Stimulated activated CD8-positive, alpha-beta memory T cell treated with anti-CD3 and anti-CD28 coated beads, Interleukin-4, amount 100 ng/mL, for 48 hours (primary cell): ENCODE data around the gene FAM81A.
A peak's percentile ranks its signal among the peaks of the same experiment; 100 is the strongest.
"Not testable (repeated sequence)": the region's sequence is repeated elsewhere in the genome, so short reads cannot be mapped to it uniquely, and the experiment has no call there.

Experiments
- DNase-seq: peaks from one replicate; pipeline ENCODE4 v3.0.0-alpha.2; 2020

FAM81A gene

DNA sequence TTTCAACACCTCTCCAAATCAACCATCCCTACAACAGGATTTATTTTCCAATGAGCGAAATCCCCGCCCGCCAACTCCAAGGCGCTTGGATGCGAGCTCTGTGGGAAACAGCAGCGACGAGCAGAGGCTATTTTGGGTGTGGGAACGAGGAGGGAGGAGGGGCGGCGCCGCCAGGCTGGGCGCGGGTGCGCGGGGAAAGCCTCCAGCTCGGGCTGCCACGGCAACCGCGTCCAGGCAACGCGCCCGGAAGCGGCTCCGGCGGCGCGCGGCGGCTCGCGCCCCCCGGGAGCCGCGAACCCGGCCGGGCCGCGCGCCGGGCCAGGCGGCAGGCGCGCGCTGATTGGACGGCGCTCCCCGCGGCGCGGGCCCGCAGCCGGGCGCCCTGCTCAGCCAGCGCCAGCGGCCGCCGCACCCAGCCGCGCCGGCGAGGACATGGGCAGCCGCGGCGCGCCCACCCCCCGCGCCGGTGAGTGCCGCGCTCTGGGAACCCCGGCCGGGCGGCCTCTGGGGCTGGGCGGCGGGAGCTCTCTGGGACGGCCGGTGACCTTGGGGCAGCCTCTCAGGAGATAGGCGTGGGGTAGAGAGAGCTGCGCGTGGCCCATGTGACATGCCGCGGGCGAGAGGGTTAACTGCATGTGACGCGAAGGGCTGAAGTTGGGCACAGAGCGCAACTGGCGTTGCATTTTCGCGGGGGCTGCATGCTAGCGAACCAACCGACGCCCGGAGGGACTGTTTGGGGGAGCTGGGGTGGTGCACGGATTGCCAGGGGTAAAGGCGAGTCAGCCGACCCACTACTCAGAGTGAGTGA, at the start of gene FAM81A:
Gene FAM81A, plus strand, starts transcription at position 370 of the 808 bp plus-strand sequence. CDS start 20,441 bp downstream, outside the sequence.
- peak; percentile 55 for DNase-seq

DNA sequence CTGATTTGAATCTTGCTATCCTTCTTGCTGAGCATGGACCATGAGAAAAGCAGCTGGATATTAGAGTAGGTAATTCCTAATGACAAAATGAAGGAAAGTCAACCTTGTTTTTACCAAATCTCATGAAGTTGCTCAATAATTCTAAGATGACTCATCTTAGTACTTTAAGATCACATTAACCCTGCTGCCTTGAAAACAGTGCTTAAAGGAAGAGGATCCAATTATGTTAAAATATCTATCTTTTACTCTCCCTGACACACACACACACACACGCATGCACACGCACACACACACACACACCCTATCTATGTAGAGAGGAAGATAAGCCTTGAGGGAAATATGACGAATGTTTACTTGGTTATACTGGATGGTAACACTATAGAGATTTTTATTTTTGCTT, 49.3 kb upstream of the FAM81A start:
- no peak for DNase-seq

DNA sequence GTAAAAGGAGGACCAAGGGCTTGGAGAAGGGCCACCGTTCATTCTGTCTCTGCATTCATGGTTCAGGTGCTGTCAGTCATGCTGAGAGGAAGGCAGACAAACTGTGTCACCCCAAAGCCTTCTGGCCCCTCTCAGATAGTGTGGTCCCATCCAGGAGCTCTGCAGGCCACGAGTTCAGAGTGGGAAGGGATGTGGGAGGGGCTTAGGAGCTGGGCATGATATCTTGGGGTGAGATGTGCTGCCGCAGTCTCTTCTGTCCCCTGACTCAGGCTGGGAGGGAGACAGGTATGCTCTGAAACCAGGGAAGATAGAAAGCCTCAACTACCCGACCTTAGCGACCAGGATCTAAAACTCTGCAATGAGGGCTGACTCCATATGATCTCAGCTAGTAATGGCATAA, 45.7 kb upstream of the FAM81A start:
- DNase-seq = no peak

DNA sequence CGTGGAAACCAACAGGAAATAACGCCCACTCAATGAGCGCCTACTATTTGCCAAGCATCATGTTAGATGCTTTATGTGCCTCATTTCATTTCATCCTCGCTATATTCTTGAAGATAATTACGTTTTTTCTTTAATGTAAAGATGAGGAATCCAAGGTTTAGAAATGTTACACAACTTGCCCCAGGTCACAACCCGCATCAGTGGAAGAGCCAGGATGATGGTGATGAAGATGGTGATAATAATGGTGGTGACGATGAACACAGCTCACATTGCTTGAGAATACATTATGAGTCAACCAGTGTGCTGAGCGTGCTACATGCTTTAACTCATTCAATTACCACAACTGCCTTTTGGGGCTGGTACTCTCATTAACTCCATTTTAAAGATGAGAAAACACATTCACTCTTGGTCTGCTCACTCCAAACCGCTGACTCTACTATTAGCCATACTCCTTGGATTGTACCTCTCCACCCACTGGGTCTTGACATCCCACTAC, 43.8 kb upstream of the FAM81A start:
- no peak for DNase-seq

DNA sequence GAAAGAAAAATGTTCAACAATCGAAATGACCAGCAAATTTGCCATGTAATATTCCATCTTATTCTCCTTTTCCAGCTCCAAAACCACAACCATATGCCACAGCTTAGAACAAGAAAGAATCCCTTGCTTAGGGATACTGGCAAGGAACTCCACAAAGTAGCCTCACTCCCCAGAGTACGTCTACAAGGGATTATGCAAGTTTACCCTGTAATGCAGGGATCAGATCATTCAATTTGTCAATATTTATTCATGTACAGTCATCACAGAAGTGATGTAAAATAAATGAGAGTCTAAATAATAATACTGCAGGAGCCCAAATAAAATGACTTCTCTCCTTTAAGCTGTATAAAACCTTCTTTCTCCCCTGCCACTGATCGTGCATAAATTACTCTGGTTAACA, 41.8 kb upstream of the FAM81A start:
- no peak for DNase-seq

- no peak for DNase-seq
Measured at GRCh38 chr15:59396679-59397078, 41.3 kb upstream of the FAM81A start.

GRCh38 chr15:59398220-59398619, 39.8 kb upstream of the FAM81A start:
- no peak for DNase-seq

DNA sequence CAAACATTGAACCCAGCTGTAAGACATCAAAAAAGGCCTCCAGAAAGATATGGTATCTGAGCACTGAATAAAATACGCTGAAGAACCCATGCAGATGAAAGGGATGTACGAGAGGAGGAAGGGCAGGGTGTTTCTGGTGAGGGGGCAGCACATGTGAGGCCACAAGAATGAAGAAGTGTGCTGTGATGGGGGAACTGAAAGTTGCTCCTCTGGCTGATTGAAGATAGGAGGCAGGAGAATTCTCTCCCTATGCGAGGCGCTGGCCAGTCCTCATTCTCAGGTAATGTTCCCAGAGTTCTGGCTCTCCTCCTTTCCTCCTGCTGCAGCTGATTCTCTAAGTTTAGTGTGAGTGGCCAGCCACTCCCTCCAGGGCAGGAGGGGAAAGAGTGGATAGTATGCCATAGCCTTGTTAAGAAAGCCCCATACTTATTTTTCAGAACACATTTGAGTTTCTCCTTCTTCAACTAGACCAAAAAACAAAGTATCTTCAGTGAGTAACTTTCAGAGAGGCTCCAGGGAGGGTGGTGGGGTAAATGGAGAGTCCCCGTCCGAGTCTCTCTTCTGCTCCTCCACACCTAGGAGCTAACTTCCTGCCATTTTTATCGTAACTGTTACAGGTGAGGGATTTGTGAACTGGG, 38.4 kb upstream of the FAM81A start:
- DNase-seq = no peak

- no peak for DNase-seq
Measured at GRCh38 chr15:59400103-59400813, 37.7 kb upstream of the FAM81A start.

- not testable (repeated sequence) for DNase-seq
Measured at GRCh38 chr15:59401051-59401823, 36.7 kb upstream of the FAM81A start.

- no peak for DNase-seq
Measured at GRCh38 chr15:59401824-59402569, 36.0 kb upstream of the FAM81A start.

DNA sequence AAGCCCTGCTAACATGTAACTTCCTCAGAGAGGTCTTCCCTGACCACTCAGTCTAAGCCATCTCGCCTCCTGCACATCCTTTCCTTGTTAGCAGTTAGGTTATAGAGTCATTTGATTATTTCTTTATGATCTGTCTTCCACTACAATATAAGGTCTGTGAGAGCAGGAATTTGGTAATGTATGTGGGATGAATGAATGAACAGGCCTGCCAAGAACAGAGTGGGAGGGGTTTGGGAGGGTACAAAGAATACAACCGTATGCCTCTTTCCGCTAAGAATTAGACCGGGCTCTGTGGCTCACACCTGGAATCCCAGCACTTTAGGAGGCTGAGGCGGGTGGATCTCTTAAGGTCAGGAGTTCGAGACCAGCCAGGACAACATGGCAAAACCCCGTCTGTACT, 32.9 kb upstream of the FAM81A start:
- no peak for DNase-seq

DNA sequence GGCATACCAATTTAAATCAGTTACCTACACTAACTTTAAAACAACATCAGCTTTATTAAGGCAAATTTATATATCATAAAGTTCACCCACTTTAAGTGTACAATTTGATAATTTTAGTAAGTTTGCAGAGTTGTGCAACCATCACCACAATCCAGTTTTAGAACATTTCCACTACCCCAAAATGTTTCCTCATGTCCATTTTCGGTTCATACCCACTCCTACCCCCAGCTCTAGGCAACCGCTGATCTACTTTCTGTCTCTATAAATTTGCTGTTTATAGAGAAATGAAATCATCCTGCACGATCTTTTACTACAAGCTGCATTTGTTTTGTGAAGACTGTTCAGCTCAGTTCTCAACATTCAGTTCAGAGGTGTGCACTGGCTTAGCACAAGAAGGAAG, 31.5 kb upstream of the FAM81A start:
- no peak for DNase-seq

- no peak for DNase-seq
Measured at GRCh38 chr15:59407946-59408345, 30.0 kb upstream of the FAM81A start.

DNA sequence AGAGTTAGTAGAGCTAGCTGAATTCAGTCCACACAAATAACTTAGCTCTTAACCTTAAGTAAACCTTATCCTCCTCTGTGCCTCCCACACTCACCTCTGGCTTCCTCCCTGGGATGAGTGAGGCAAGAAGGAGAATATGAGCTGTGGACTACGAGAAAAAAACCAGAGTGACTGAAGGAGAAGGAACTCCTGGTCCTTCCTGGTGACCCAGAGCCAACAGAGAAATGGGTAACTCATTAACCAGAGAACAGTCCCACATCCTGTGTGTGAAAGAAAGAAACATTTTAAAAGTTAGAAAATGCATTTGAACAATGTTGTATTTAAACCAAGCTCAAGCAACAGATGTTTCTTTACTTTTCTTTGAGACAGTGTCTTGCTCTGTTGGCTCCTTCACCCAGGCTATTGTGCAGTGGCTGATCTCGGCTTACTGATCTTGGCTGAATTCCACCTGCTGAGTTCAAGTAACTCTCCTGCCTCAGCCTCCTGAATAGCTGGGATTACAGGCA, 27.5 kb upstream of the FAM81A start:
- DNase-seq = no peak

DNA sequence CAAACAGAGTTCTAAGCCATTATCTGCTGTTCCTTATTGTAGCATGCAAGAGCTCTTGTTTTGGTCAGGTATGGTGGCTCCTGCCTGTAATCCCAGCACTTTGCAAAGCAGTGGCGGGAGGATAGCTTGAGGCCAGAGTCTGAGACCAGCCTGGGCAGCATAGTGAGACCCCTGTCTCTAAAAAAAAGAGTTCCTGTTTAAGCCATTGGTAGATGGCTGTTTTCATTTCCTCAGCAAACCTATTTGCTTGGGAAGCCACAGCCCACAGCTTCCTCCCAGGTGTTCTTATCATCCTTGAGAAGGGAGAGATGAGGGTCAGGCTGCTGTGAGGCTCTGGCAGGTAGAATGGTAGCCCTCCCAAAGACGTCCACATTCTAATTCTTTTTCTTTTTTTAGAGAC, 24.4 kb upstream of the FAM81A start:
- no peak for DNase-seq

- no peak for DNase-seq
Measured at GRCh38 chr15:59416816-59417215, 21.2 kb upstream of the FAM81A start.

GRCh38 chr15:59419170-59419569, 18.8 kb upstream of the FAM81A start:
- DNase-seq = no peak

DNA sequence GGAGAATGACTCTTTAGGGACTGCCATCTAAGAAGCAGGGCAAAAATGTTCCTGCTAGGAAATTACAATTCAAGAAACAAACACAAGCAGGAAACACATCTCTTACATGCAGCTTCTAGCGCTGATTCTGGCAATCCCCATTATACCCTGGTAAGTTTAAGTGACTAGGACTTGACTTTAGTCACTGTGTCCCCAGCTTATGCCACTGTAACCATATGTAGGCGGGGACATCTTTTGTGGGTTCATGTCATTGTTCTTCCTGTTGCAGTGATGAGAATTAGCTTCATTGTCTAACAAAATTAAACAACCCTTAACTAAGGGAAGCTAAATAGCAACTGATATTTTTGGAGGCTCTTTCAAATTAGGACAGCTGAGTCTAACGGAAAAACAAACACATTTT, 17.9 kb upstream of the FAM81A start:
- no peak for DNase-seq

DNA sequence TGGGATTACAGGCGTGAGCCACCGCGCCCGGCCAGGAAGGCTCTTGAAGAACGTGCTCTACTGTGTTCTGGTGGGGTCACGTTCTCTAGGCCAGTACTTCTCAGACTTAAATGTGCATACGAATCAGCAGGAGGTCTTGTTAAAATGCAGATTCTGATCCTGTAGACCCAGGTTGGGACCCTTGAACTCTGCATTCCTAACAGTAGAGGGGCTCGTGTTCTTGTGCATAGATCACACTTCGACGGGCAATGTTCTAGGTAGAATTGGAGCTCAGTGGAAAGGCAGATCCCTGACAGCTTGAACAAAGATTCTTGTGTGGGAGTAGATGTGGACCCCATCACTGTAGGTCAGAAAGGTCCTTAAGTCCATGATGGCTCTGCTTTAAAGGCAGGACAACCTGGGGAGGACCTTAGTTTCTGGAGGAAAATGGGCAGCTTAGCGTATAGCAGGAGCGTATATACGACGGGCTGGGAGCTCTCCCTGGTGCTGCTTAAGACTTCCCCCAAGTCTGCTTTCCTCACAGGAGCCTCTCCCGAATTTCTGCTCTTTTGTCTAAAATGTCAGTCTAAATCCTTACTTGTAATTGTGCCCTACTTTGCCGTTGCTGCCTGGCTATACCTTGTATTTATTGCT, 16.9 kb upstream of the FAM81A start:
- no peak for DNase-seq

GRCh38 chr15:59424616-59425015, 13.4 kb upstream of the FAM81A start:
- DNase-seq = no peak
